ENCODE data around the gene CDK4.

Gene CDK4

GRCh38 chr12:57771236-57771872 lies 19.2 kb upstream of the CDK4 start:
- DNase-seq = peak; percentile 61

GRCh38 chr12:57770734-57771133 lies 18.6 kb upstream of the CDK4 start:
- DNase-seq = no peak

- no peak for DNase-seq
Measured at GRCh38 chr12:57769594-57769993, 17.5 kb upstream of the CDK4 start.

- DNase-seq = no peak
Measured at GRCh38 chr12:57767876-57768275, 15.8 kb upstream of the CDK4 start.

GRCh38 chr12:57767305-57767698 lies 15.2 kb upstream of the CDK4 start:
- no peak for DNase-seq

GRCh38 chr12:57766464-57767304 lies 14.6 kb upstream of the CDK4 start, which contains the start of gene CYP27B1:
CYP27B1 (minus strand) TSS chr12:57767078; CDS start chr12:57767041, 37 bp downstream.
- DNase-seq = no peak

- DNase-seq = no peak
Measured at GRCh38 chr12:57765698-57766463, 13.8 kb upstream of the CDK4 start.

GRCh38 chr12:57765003-57765697 lies 13.0 kb upstream of the CDK4 start:
- DNase-seq = no peak

GRCh38 chr12:57764662-57765002 lies 12.5 kb upstream of the CDK4 start:
- DNase-seq = peak; percentile 53

- no peak for DNase-seq
Measured at GRCh38 chr12:57763881-57764661, 12.0 kb upstream of the CDK4 start.

- no peak for DNase-seq
Measured at GRCh38 chr12:57762463-57762862, 10.4 kb upstream of the CDK4 start.

GRCh38 chr12:57761391-57761998 lies 9.4 kb upstream of the CDK4 start:
- DNase-seq = no peak

GRCh38 chr12:57760347-57760982 lies 8.4 kb upstream of the CDK4 start:
- no peak for DNase-seq

GRCh38 chr12:57759360-57759980 lies 7.4 kb upstream of the CDK4 start:
- no peak for DNase-seq

GRCh38 chr12:57758552-57759359 lies 6.6 kb upstream of the CDK4 start:
- no peak for DNase-seq

- DNase-seq = no peak
Measured at GRCh38 chr12:57757771-57758170, 5.7 kb upstream of the CDK4 start.

- no peak for DNase-seq
Measured at GRCh38 chr12:57756406-57757341, 4.6 kb upstream of the CDK4 start.

GRCh38 chr12:57755454-57756372 lies 3.6 kb upstream of the CDK4 start:
- DNase-seq = no peak
